ENCODE data around the gene ANKK1.

Gene ANKK1

GRCh38 chr11:113386866-113387265 is 713 bp upstream of the ANKK1 start:
- no peak for ATAC-seq (replicated peaks; ENCODE audit: extremely low read depth, poor library complexity, severe bottlenecking)
- H3K27me3 Mint-ChIP-seq = peaks cover 12% of the 10 kb centered on the region
- H3K36me3 Mint-ChIP-seq (ENCODE audit: insufficient read depth) = no peaks in the 10 kb centered on the region
- DNase-seq (ENCODE audit: low spot score in 2 of 2) = no peak
- H3K27ac Mint-ChIP-seq (ENCODE audit: low read depth) = no peak overlapping the region
- H3K9me3 Mint-ChIP-seq = no peaks in the 10 kb centered on the region
- H3K4me1 Mint-ChIP-seq = no peaks in the 10 kb centered on the region
- no peak overlapping the region for H3K4me3 Mint-ChIP-seq

GRCh38 chr11:113389272-113389671 is 1.7 kb downstream of the ANKK1 start:
- H3K4me1 Mint-ChIP-seq = no peaks in the 10 kb centered on the region
- peaks cover 12% of the 10 kb centered on the region for H3K27me3 Mint-ChIP-seq
- no peaks in the 10 kb centered on the region for H3K9me3 Mint-ChIP-seq
- H3K36me3 Mint-ChIP-seq (ENCODE audit: insufficient read depth) = no peaks in the 10 kb centered on the region
- H3K27ac Mint-ChIP-seq (ENCODE audit: low read depth) = no peak overlapping the region
- ATAC-seq (replicated peaks; ENCODE audit: extremely low read depth, poor library complexity, severe bottlenecking) (no peak), DNase-seq (ENCODE audit: low spot score in 2 of 2) (no peak)
- H3K4me3 Mint-ChIP-seq = no peak overlapping the region

GRCh38 chr11:113392236-113392921 is 4.8 kb downstream of the ANKK1 start:
- H3K4me3 Mint-ChIP-seq = no peak overlapping the region
- H3K4me1 Mint-ChIP-seq = no peaks in the 10 kb centered on the region
- DNase-seq (ENCODE audit: low spot score in 2 of 2) = no peak
- H3K9me3 Mint-ChIP-seq = no peaks in the 10 kb centered on the region
- H3K27ac Mint-ChIP-seq (ENCODE audit: low read depth) = no peak overlapping the region
- H3K36me3 Mint-ChIP-seq (ENCODE audit: insufficient read depth) = no peaks in the 10 kb centered on the region
- ATAC-seq (replicated peaks; ENCODE audit: extremely low read depth, poor library complexity, severe bottlenecking) = no peak
- H3K27me3 Mint-ChIP-seq = no peaks in the 10 kb centered on the region

- no peaks in the 10 kb centered on the region for H3K4me1 Mint-ChIP-seq
- no peaks in the 10 kb centered on the region for H3K36me3 Mint-ChIP-seq (ENCODE audit: insufficient read depth)
- no peak for DNase-seq (ENCODE audit: low spot score in 2 of 2)
- H3K27me3 Mint-ChIP-seq = no peaks in the 10 kb centered on the region
- no peak for ATAC-seq (replicated peaks; ENCODE audit: extremely low read depth, poor library complexity, severe bottlenecking)
- no peak overlapping the region for H3K27ac Mint-ChIP-seq (ENCODE audit: low read depth)
- no peaks in the 10 kb centered on the region for H3K9me3 Mint-ChIP-seq
- no peak overlapping the region for H3K4me3 Mint-ChIP-seq
These were observed 6.0 kb downstream of the ANKK1 start for GRCh38 chr11:113393501-113393985.

DNA sequence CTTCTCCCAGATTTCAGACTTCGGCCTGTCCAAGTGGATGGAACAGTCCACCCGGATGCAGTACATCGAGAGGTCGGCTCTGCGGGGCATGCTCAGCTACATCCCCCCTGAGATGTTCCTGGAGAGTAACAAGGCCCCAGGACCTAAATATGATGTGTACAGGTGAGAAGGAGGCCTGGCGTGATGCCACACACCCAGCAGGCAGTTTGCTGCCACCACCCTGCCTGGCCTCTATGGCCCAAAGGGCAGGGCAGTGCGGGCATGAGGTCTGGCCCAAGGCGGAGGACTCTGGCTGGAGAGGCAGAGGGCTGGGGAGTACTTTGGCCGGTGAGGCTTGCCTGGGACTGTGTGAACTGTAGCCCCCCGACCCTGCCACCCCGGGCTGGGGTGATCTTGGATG is 7.3 kb downstream of the ANKK1 start:
- no peaks in the 10 kb centered on the region for H3K4me1 Mint-ChIP-seq
- no peak for DNase-seq (ENCODE audit: low spot score in 2 of 2)
- H3K27ac Mint-ChIP-seq (ENCODE audit: low read depth) = no peak overlapping the region
- H3K36me3 Mint-ChIP-seq (ENCODE audit: insufficient read depth) = no peaks in the 10 kb centered on the region
- ATAC-seq (replicated peaks; ENCODE audit: extremely low read depth, poor library complexity, severe bottlenecking) = no peak
- no peaks in the 10 kb centered on the region for H3K9me3 Mint-ChIP-seq
- no peaks in the 10 kb centered on the region for H3K27me3 Mint-ChIP-seq
- no peak overlapping the region for H3K4me3 Mint-ChIP-seq

- Mint-ChIP-seq H3K9me3 (no peaks in the 10 kb centered on the region), H3K4me3 (no peak overlapping the region), H3K27ac (ENCODE audit: low read depth) (no peak overlapping the region), H3K27me3 (no peaks in the 10 kb centered on the region), H3K36me3 (ENCODE audit: insufficient read depth) (no peaks in the 10 kb centered on the region), H3K4me1 (no peaks in the 10 kb centered on the region)
- no peak for ATAC-seq (replicated peaks; ENCODE audit: extremely low read depth, poor library complexity, severe bottlenecking)
- DNase-seq (ENCODE audit: low spot score in 2 of 2) = no peak
These were observed 8.3 kb downstream of the ANKK1 start for GRCh38 chr11:113395782-113396336.

DNA sequence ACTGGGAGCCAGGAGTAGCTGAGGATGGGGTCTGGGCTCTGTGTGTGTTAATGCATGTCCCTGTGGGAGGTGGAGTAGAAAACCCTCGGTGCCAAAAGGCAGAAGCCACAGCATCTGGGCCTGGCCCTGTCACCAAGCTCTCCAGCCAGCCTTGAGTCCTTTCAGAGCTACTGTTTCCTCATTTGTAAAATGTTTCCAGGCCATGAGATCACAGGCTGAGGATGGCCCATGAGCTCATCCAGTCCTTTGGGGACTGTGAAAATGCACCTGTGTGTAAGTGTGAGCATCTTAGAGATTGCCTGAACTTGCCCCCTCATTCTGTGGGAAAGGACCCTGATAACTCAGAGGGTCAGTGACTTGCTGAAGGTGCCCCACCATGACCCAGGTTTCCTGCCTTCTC is 9.1 kb downstream of the ANKK1 start:
- Mint-ChIP-seq H3K36me3 (ENCODE audit: insufficient read depth) (no peaks in the 10 kb centered on the region), H3K4me1 (no peaks in the 10 kb centered on the region)
- no peak for DNase-seq (ENCODE audit: low spot score in 2 of 2)

DNA sequence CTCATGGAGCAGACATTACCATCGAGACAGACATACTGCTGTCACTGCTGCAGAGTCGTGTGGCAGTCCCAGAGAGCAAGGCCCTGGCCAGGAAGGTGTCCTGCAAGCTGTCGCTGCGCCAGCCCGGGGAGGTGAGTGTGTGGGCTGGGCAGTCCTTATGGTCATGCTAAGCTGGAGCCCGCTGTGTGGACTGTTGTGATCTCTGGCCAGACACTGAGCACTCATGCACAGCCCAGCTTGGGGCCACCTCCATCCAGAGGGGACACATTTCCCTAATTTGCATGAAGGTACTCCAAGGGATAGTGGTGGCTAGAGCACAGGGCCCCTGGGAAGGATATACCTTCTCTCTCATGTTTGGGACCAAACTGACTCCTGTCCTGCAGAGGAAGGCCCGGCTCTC is 9.6 kb downstream of the ANKK1 start:
- Mint-ChIP-seq H3K27ac (ENCODE audit: low read depth) (no peak overlapping the region), H3K4me3 (no peak overlapping the region), H3K9me3 (no peaks in the 10 kb centered on the region), H3K4me1 (no peaks in the 10 kb centered on the region), H3K36me3 (ENCODE audit: insufficient read depth) (no peaks in the 10 kb centered on the region), H3K27me3 (no peaks in the 10 kb centered on the region)
- DNase-seq (ENCODE audit: low spot score in 2 of 2) (no peak), ATAC-seq (replicated peaks; ENCODE audit: extremely low read depth, poor library complexity, severe bottlenecking) (no peak)

More for the DNA sequence above, 9.1 kb downstream of the ANKK1 start:
- ATAC-seq (replicated peaks; ENCODE audit: extremely low read depth, poor library complexity, severe bottlenecking) = no peak
- H3K27ac Mint-ChIP-seq (ENCODE audit: low read depth) = no peak overlapping the region
- H3K4me3 Mint-ChIP-seq = no peak overlapping the region
- no peaks in the 10 kb centered on the region for H3K9me3 Mint-ChIP-seq
- no peaks in the 10 kb centered on the region for H3K27me3 Mint-ChIP-seq

- no peaks in the 10 kb centered on the region for H3K4me1 Mint-ChIP-seq
- H3K4me3 Mint-ChIP-seq = no peak overlapping the region
- DNase-seq (ENCODE audit: low spot score in 2 of 2) (no peak), ATAC-seq (replicated peaks; ENCODE audit: extremely low read depth, poor library complexity, severe bottlenecking) (no peak)
- H3K27me3 Mint-ChIP-seq = no peaks in the 10 kb centered on the region
- H3K9me3 Mint-ChIP-seq = no peaks in the 10 kb centered on the region
- H3K36me3 Mint-ChIP-seq (ENCODE audit: insufficient read depth) = no peaks in the 10 kb centered on the region
- no peak overlapping the region for H3K27ac Mint-ChIP-seq (ENCODE audit: low read depth)
These were observed 10.2 kb downstream of the ANKK1 start for GRCh38 chr11:113397821-113398220.

GRCh38 chr11:113398669-113399430 is 11.3 kb downstream of the ANKK1 start:
- Mint-ChIP-seq H3K27ac (ENCODE audit: low read depth) (no peak overlapping the region), H3K4me3 (no peak overlapping the region), H3K4me1 (no peaks in the 10 kb centered on the region), H3K36me3 (ENCODE audit: insufficient read depth) (no peaks in the 10 kb centered on the region), H3K27me3 (no peaks in the 10 kb centered on the region), H3K9me3 (no peaks in the 10 kb centered on the region)
- no peak for DNase-seq (ENCODE audit: low spot score in 2 of 2)
- ATAC-seq (replicated peaks; ENCODE audit: extremely low read depth, poor library complexity, severe bottlenecking) = no peak

- Mint-ChIP-seq H3K27ac (ENCODE audit: low read depth) (no peak overlapping the region), H3K36me3 (ENCODE audit: insufficient read depth) (no peaks in the 10 kb centered on the region), H3K9me3 (no peaks in the 10 kb centered on the region), H3K4me1 (no peaks in the 10 kb centered on the region), H3K27me3 (no peaks in the 10 kb centered on the region), H3K4me3 (no peak overlapping the region)
- DNase-seq (ENCODE audit: low spot score in 2 of 2) (no peak), ATAC-seq (replicated peaks; ENCODE audit: extremely low read depth, poor library complexity, severe bottlenecking) (no peak)
These were observed 13.2 kb downstream of the ANKK1 start for GRCh38 chr11:113400631-113401230.

GRCh38 chr11:113401718-113402117 is 14.1 kb downstream of the ANKK1 start:
- no peaks in the 10 kb centered on the region for H3K4me1 Mint-ChIP-seq
- peaks cover 3% of the 10 kb centered on the region for H3K27me3 Mint-ChIP-seq
- no peak for ATAC-seq (replicated peaks; ENCODE audit: extremely low read depth, poor library complexity, severe bottlenecking)
- H3K9me3 Mint-ChIP-seq = no peaks in the 10 kb centered on the region
- DNase-seq (ENCODE audit: low spot score in 2 of 2) = no peak
- no peak overlapping the region for H3K4me3 Mint-ChIP-seq
- H3K27ac Mint-ChIP-seq (ENCODE audit: low read depth) = no peak overlapping the region
- no peaks in the 10 kb centered on the region for H3K36me3 Mint-ChIP-seq (ENCODE audit: insufficient read depth)
